HG03521 (cell line): ENCODE measurements around the gene TMEM250.

Source experiments
- ATAC-seq: cut with Tn5 transposase; IDR thresholded peaks from one replicate; pipeline ENCODE4 v1.9.1; 2021; ENCODE audit warnings: mild to moderate bottlenecking, moderate library complexity; ENCODE audit not compliant: unreplicated experiment

TMEM250 gene

GRCh38 chr9:136085815-136086212 lies 32.9 kb downstream of the TMEM250 start:
- ATAC-seq, result no peak

- no peak for ATAC-seq
Measured at GRCh38 chr9:136084063-136084944, 34.4 kb downstream of the TMEM250 start.

GRCh38 chr9:136083558-136084062 lies 35.1 kb downstream of the TMEM250 start:
- ATAC-seq, result no peak

GRCh38 chr9:136082496-136083361 lies 35.9 kb downstream of the TMEM250 start:
- ATAC-seq, result no peak

- no peak for ATAC-seq
Measured at GRCh38 chr9:136081826-136082495, 36.7 kb downstream of the TMEM250 start.

- ATAC-seq, result no peak
Measured at GRCh38 chr9:136081113-136081825, 37.4 kb downstream of the TMEM250 start.

- no peak for ATAC-seq
Measured at GRCh38 chr9:136080716-136081112, 38.0 kb downstream of the TMEM250 start.

- no peak for ATAC-seq
Measured at GRCh38 chr9:136079916-136080246, 38.8 kb downstream of the TMEM250 start.

- no peak for ATAC-seq
Measured at GRCh38 chr9:136079211-136079915, 39.3 kb downstream of the TMEM250 start.

GRCh38 chr9:136078498-136079011 lies 40.1 kb downstream of the TMEM250 start:
- no peak for ATAC-seq

- ATAC-seq, result no peak
Measured at GRCh38 chr9:136078024-136078423, 40.7 kb downstream of the TMEM250 start.

- no peak for ATAC-seq
Measured at GRCh38 chr9:136077491-136077890, 41.2 kb downstream of the TMEM250 start.

- no peak for ATAC-seq
Measured at GRCh38 chr9:136075881-136076678, 42.6 kb downstream of the TMEM250 start.

- no peak for ATAC-seq
Measured at GRCh38 chr9:136075134-136075841, 43.4 kb downstream of the TMEM250 start.

GRCh38 chr9:136074706-136075105 lies 44.0 kb downstream of the TMEM250 start:
- ATAC-seq, result no peak
